ENCODE data around the gene CTAGE1. TPM values are rescaled to one million over a fixed set of nuclear protein-coding genes. Genes with fewer than 3 reads are reported as not detected.

The CTAGE1 gene, protein sequence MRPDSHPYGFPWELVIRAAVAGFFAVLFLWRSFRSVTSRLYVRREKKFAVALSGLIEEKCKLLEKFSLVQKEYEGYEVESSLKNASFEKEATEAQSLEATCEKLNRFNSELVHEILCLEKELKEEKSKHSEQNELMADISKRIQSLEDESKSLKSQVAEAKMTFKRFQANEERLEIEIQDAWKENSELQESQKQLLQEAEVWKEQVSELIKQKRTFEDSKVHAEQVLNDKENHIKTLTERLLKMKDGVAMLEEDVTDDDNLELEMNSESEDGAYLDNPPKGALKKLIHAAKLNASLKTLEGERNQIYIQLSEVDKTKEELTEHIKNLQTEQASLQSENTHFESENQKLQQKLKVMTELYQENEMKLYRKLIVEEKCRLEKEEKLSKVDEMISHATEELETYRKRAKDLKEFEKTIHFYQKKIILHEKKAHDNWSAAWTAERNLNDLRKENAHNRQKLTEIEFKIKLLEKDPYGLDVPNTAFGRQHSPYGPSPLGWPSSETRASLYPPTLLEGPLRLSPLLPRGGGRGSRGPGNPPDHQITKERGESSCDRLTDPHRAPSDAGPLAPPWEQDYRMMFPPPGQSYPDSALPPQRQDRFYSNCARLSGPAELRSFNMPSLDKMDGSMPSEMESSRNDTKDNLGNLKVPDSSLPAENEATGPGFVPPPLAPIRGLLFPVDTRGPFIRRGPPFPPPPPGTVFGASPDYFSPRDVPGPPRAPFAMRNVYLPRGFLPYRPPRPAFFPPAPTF
- not detected for total RNA-seq
- not detected for polyA plus RNA-seq

DNA sequence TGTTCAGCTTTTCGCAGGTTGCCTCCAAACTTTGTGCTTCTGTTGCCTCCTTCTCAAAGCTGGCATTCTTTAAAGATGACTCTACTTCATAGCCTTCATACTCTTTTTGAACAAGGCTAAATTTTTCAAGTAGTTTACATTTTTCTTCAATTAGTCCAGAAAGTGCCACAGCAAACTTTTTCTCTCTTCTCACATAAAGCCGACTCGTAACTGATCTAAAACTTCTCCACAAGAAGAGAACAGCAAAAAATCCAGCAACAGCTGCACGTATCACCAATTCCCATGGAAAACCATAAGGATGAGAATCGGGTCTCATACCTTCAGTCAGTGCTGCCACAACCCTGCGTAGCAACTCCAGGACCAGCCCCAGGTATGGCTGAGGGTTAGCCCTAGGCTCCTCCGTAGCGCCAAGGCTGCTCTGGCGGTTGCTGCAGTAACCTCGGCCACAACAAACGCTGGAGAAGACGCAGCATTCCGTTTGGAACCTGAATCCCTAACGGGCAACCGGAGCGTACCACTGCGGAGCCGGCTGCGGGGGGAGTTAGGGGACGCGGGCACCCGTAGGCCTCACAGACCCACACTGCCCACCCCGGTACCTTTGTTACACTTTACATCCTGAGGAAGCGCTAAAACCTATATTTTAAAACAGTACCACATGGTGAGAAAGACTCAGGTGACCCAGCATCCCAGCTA lies at the start of gene CTAGE1:
TSS of gene CTAGE1 (minus strand) at position 420 of the 693 bp plus-strand sequence. CDS start at position 316, 104 bp downstream.
- peaks cover 0 to 1% (median under 1%) of the 10 kb centered on the region in 4 donors for H3K4me1 ChIP-seq
- H3K27me3 ChIP-seq: no peaks in the 10 kb centered on the region
- H3K4me3 ChIP-seq: no peak within 1 kb of the TSS
- H3K9me3 ChIP-seq: no peaks in the 10 kb centered on the region
- DNase-seq: no peak
- no peaks in the 10 kb centered on the region for H3K36me3 ChIP-seq
- TF ChIP-seq POLR2A (IDR thresholded peaks at IDR 0.05) (no peak), EP300 (IDR thresholded peaks at IDR 0.05) (no peak), POLR2AphosphoS5 (IDR thresholded peaks at IDR 0.05) (no peak)
- TF ChIP-seq, protein P1, sequence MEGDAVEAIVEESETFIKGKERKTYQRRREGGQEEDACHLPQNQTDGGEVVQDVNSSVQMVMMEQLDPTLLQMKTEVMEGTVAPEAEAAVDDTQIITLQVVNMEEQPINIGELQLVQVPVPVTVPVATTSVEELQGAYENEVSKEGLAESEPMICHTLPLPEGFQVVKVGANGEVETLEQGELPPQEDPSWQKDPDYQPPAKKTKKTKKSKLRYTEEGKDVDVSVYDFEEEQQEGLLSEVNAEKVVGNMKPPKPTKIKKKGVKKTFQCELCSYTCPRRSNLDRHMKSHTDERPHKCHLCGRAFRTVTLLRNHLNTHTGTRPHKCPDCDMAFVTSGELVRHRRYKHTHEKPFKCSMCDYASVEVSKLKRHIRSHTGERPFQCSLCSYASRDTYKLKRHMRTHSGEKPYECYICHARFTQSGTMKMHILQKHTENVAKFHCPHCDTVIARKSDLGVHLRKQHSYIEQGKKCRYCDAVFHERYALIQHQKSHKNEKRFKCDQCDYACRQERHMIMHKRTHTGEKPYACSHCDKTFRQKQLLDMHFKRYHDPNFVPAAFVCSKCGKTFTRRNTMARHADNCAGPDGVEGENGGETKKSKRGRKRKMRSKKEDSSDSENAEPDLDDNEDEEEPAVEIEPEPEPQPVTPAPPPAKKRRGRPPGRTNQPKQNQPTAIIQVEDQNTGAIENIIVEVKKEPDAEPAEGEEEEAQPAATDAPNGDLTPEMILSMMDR (IDR thresholded peaks at IDR 0.05): no peak
- WGBS, 2 donors: 85 to 94% methylated on average over 24 of the region's 24 CpGs
- no peak within 1 kb of the TSS for H3K27ac ChIP-seq
- intact Hi-C loops (cut with DNase I): no loop called here

DNA sequence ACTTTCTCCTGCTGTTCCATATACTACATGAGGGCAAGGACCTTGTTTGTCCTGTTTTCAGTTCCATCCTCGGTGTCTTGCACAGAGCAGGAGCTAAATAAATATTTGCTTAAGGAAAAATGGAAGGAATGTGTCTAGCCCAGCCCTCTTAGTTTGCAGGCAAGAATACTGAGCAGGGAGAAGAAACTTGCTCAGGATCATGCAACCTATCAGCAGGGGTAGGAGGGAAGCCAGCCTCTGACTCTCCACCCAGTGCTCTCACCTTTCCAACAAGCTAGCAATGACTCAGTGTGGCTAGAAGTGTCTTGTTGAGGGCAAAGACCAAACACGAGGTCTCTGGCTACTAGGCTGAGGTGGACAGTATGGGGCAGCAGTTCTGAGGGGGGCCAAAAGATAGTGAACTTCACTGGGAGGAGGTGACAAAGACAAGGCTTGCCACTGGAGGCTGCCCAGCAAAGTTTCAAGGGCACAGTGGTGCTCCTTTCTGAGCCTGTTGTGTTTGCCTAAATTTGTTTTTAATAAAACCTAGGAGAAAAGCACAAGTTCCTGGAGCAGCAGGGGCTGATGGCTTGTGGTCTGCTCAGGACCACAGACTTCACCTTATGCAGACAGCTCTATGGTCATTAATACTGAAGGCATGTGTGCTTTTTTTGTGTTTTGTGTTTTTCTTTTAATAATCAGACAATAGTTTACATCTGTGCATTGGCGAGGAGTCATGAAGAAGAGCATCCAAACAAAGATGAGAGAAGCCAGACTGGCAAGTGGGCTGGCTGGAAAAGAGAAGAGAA lies 49.1 kb upstream of the CTAGE1 start:
- intact Hi-C loops (cut with DNase I): loop anchor here (10.0 kb wide), 1 partner anchor 302 kb away; the partner anchor contains the start of gene GATA6
- Histone ChIP-seq H3K27me3 (no peaks in the 10 kb centered on the region), H3K4me1 (peaks cover 0 to 45% (median 44%) of the 10 kb centered on the region in 4 donors), H3K36me3 (no peaks in the 10 kb centered on the region), H3K4me3 (no peak overlapping the region), H3K9me3 (no peaks in the 10 kb centered on the region), H3K27ac (peak overlapping the region; percentile 41 to 72 (median 53))
- no peak for DNase-seq
- WGBS, 2 donors: 36 to 63% methylated on average over 3 of the region's 3 CpGs
- TF ChIP-seq POLR2AphosphoS5 (IDR thresholded peaks at IDR 0.05) (no peak), EP300 (IDR thresholded peaks at IDR 0.05) (no peak), POLR2A (IDR thresholded peaks at IDR 0.05) (no peak)

DNA sequence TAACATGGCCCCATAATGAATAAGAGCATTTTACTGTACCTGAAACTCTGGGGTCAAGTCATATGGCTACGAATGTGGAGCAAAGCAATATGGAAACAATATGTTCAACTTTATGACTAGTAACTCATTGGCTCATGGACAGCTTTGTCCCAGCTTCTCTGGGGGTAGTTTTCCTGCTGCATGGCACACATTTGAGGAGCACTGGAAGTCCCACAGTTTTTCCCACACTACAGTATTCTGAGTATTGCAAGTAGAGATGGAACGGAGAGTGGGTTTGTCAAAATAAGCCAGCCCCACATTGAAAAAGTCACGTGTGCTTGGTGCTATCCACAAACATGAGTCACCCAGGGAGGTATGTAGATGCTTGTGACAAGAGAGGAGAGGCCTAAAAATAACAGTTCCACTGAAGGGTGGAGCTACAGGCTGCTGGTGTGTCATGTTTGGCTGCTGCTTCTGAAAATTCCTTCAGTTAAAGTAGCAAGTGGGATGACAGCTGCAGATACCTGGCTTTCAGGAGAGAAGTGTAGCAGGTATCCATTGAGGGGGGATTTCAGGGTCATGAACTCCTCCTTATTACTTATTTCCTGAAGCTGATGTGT lies 48.2 kb upstream of the CTAGE1 start:
- intact Hi-C loops (cut with DNase I): loop anchor here (10.0 kb wide), 1 partner anchor 301 kb away; the partner anchor contains the start of gene GATA6
- no peak overlapping the region for H3K4me3 ChIP-seq
- no peaks in the 10 kb centered on the region for H3K36me3 ChIP-seq
- no peaks in the 10 kb centered on the region for H3K27me3 ChIP-seq
- H3K4me1 ChIP-seq: peaks cover 0 to 37% (median 36%) of the 10 kb centered on the region in 4 donors
- 54 to 64% methylated on average over 3 of the region's 3 CpGs for WGBS, 2 donors
- H3K27ac ChIP-seq: peak overlapping the region; percentile 41 to 72 (median 53)
- DNase-seq: peak; percentile 70
- H3K9me3 ChIP-seq: no peaks in the 10 kb centered on the region
- TF ChIP-seq POLR2AphosphoS5 (IDR thresholded peaks at IDR 0.05) (peak in 2 of 4 donors; percentile 11 to 75), EP300 (IDR thresholded peaks at IDR 0.05) (peak in 1 of 4 donors; percentile 62), POLR2A (IDR thresholded peaks at IDR 0.05) (no peak)
- TF ChIP-seq, protein P1 (IDR thresholded peaks at IDR 0.05): no peak

DNA sequence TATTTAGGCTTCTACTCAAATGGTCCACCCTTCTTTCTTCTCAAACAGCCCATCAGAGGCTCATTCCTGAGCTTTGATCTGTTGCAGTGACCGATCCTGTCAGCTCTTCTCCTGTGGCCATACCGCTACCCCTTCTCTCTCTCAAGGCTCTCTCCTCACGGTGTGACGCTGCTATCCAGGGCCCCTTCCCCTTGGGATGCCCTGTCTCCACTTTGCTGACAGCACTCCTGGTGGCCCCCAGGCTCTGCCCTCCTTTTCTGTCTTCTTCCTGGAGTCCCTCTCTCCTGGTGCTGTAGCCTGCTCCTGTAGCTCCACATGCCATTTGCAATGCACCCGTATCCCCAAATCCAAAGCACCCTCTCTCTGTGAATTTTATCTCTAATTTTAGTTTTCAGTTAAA lies 45.4 kb upstream of the CTAGE1 start:
- WGBS, 2 donors: 90 to 95% methylated on average over 5 of the region's 5 CpGs
- peaks cover 0 to 22% (median 22%) of the 10 kb centered on the region in 4 donors for H3K4me1 ChIP-seq
- H3K36me3 ChIP-seq: no peaks in the 10 kb centered on the region
- H3K9me3 ChIP-seq: no peaks in the 10 kb centered on the region
- H3K4me3 ChIP-seq: no peak overlapping the region
- H3K27me3 ChIP-seq: no peaks in the 10 kb centered on the region
- no peak overlapping the region for H3K27ac ChIP-seq
- intact Hi-C loops (cut with DNase I): loop anchor here (10.0 kb wide), 1 partner anchor 298 kb away; the partner anchor contains the start of gene GATA6
- TF ChIP-seq EP300 (IDR thresholded peaks at IDR 0.05) (no peak), POLR2A (IDR thresholded peaks at IDR 0.05) (no peak), POLR2AphosphoS5 (IDR thresholded peaks at IDR 0.05) (no peak)
- TF ChIP-seq, protein P1 (IDR thresholded peaks at IDR 0.05): no peak
- no peak for DNase-seq

All from sigmoid colon (tissue), 7 donors.